H1 (cell line): Measurements from ENCODE around the gene GALNT7.

Experiments
- CEBPB ChIP-seq: IDR thresholded peaks from 2 replicates; pipeline ENCODE4 v1.6.1; 2012; ENCODE audit warnings: low read depth, low read length
- CTCF ChIP-seq, 3 experiments: IDR thresholded peaks; 1 replicate in 2 of 3; 2 replicates in 1 of 3; pipeline versions ENCODE4 v1.5.1 to v1.6.1; 2011; ENCODE audit warnings: low read length in 3 of 3, mild to moderate bottlenecking in 3 of 3, inconsistent platforms in 2 of 3, low read depth in 1 of 3, moderate library complexity in 1 of 3; ENCODE audit not compliant: insufficient read depth in 1 of 3; ENCODE audit errors: control extremely low read depth in 1 of 3
- EZH2 ChIP-seq: fragments of 200-600 bp; sonication (generic); IDR thresholded peaks from 2 replicates; pipeline ENCODE4 v1.7.1; 2012; ENCODE audit warnings: low read depth, mild to moderate bottlenecking, moderate library complexity, low read length, inconsistent platforms; ENCODE audit not compliant: severe bottlenecking
- FOSL1 ChIP-seq: IDR thresholded peaks from 2 replicates; pipeline ENCODE4 v1.6.1; 2011; ENCODE audit warnings: mild to moderate bottlenecking, low read depth, low read length, moderate library complexity; ENCODE audit not compliant: insufficient read depth
- JUN ChIP-seq: IDR thresholded peaks from 2 replicates; pipeline ENCODE4 v1.6.1; 2011; ENCODE audit warnings: low read depth, mild to moderate bottlenecking, improper control_type of control experiment, low read length
- JUND ChIP-seq: IDR thresholded peaks from 2 replicates; pipeline ENCODE4 v1.6.1; 2011; ENCODE audit warnings: mild to moderate bottlenecking, improper control_type of control experiment, low read length
- POLR2A ChIP-seq, 2 experiments: IDR thresholded peaks; 1 replicate in 1 of 2; 2 replicates in 1 of 2; pipeline ENCODE4 v1.6.1; 2011; ENCODE audit warnings: low read depth in 2 of 2, low read length in 2 of 2, mild to moderate bottlenecking in 2 of 2; ENCODE audit errors: control extremely low read depth in 1 of 2
- RAD21 ChIP-seq, 2 experiments: IDR thresholded peaks in 1 of 2; conservative IDR thresholded peaks in 1 of 2; 2 replicates each; pipeline ENCODE4 v1.6.1; 2011; ENCODE audit warnings: low read depth in 2 of 2, low read length in 2 of 2, improper control_type of control experiment in 1 of 2, inconsistent platforms in 1 of 2, mild to moderate bottlenecking in 1 of 2, moderate library complexity in 1 of 2

DNA sequence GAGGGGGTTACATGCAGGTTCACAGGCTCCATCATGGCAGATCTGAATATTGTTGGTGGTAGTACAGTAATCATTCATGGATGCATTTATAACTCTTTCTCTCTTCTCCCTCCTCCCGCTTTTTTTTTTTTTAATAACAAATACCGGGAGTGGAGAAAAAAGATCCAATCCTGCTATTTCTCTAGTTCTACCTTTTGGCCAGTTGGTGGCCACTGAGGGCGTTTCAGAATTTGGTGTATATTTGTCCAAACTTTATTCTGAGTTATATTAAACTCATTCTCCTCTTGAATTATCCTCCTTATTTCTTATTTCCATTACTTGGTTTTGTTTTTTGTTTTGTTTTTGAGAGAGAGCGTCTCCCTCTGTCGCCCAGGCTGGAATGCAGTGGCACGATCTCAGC lies 90.7 kb downstream of the GALNT7 start:
- TF ChIP-seq EZH2 (no peak), JUN (no peak), CEBPB (no peak), FOSL1 (no peak), RAD21 (IDR thresholded peaks at IDR 0.05 in 1 of 2, conservative IDR thresholded peaks at IDR 0.05 in 1 of 2; ENCODE audit: low read depth in 2 of 2, low read length in 2 of 2) (no peak), CTCF (IDR thresholded peaks at IDR 0.05; ENCODE audit: control extremely low read depth in 1 of 3, insufficient read depth in 1 of 3, low read depth in 1 of 3, low read length in 3 of 3) (no peak), JUND (no peak), POLR2A (IDR thresholded peaks at IDR 0.05; ENCODE audit: control extremely low read depth in 1 of 2, low read depth in 2 of 2, low read length in 2 of 2) (no peak)
